Breast epithelium (tissue), 4 donors: ENCODE data around the gene LMX1A. TPM values are rescaled to one million over a fixed set of nuclear protein-coding genes. Genes with fewer than 3 reads are reported as not detected.

Experiments
- DNase-seq, 2 donors: peaks; one replicate each; pipeline ENCODE4 v3.0.0-alpha.2; 2019; ENCODE audit warnings: low spot score in 2 of 2
- H3K27ac ChIP-seq, 2 donors: fragments of 200-600 bp; sonication (generic) in 1 of 2; one replicate each; pipeline ENCODE4 v1.5.1; 2016 to 2019; ENCODE audit warnings: mild to moderate bottlenecking in 1 of 2
- H3K27me3 ChIP-seq, 2 donors: fragments of 200-600 bp; sonication (generic) in 1 of 2; one replicate each; pipeline versions ENCODE4 v1.5.1 to v1.6.0; 2017 to 2019; ENCODE audit warnings: control low read depth in 1 of 2, mild to moderate bottlenecking in 1 of 2
- H3K36me3 ChIP-seq: fragments of 200-600 bp; one replicate; pipeline ENCODE4 v1.5.1; 2019
- H3K4me1 ChIP-seq, 2 donors: fragments of 200-600 bp; sonication (generic); one replicate each; pipeline ENCODE4 v1.5.1; 2016 to 2019; ENCODE audit warnings: control low read depth in 1 of 2
- H3K4me3 ChIP-seq, 3 donors: fragments of 200-600 bp; sonication (generic); 1 replicate in 2 of 3; 2 replicates in 1 of 3; pipeline ENCODE4 v1.5.1; 2016 to 2019; ENCODE audit warnings: mild to moderate bottlenecking in 3 of 3, moderate library complexity in 2 of 3
- H3K9me3 ChIP-seq, 2 donors: fragments of 200-600 bp; sonication (generic) in 1 of 2; one replicate each; pipeline ENCODE4 v1.5.1; 2016 to 2019; ENCODE audit warnings: control low read depth in 1 of 2
- CTCF ChIP-seq, 3 donors: fragments of 450-650 bp; IDR thresholded peaks; one replicate each; pipeline ENCODE4 v1.5.1; 2016 to 2017; ENCODE audit warnings: antibody characterized with exemption in 3 of 3, mild to moderate bottlenecking in 3 of 3, moderate library complexity in 3 of 3
- POLR2A ChIP-seq: fragments of 450-650 bp; IDR thresholded peaks from one replicate; pipeline ENCODE4 v1.6.1; 2016; ENCODE audit warnings: antibody characterized with exemption, mild to moderate bottlenecking, moderate library complexity
- POLR2AphosphoS5 ChIP-seq, 3 donors: sonication (generic); formaldehyde crosslinking; IDR thresholded peaks; one replicate each; pipeline ENCODE4 v1.6.1; 2017; ENCODE audit warnings: antibody characterized with exemption in 3 of 3
- intact Hi-C: fragments of 100-400 bp; cut with DNase I; formaldehyde crosslinking; loops from one replicate; pipeline ENCODE4 v1.15.1; 2023; ENCODE audit warnings: low total_unique reads
- total RNA-seq, 3 donors: library from RNA; depleted of rRNA; stranded (reverse); fragments of >200 nt; gene quantifications; one replicate each; pipeline ENCODE4 v1.1.0, GENCODE V29; 2016

LMX1A gene
- total RNA-seq, 3 donors from 2014 or later, result 1.3 TPM; not detected in 2

- Histone ChIP-seq H3K4me1 (peaks cover 3 to 6% of the 10 kb centered on the region in 2 donors), H3K4me3 (peak overlapping the region; percentile 32 to 72 (median 53))
Observed at GRCh38 chr1:165376811-165377311, 20.3 kb upstream of the LMX1A start.

GRCh38 chr1:165376041-165376810, 19.7 kb upstream of the LMX1A start:
- peak; percentile 76 to 86 for DNase-seq
- no peaks in the 10 kb centered on the region for H3K9me3 ChIP-seq
- H3K4me1 ChIP-seq, result peaks cover 3 to 6% of the 10 kb centered on the region in 2 donors
- TF ChIP-seq POLR2A, result no peak
- peak; percentile 19 to 46 (median 29) for TF ChIP-seq POLR2AphosphoS5 (IDR thresholded peaks at IDR 0.05)
- peak overlapping the region; percentile 32 to 72 (median 53) for H3K4me3 ChIP-seq
- no peaks in the 10 kb centered on the region for H3K36me3 ChIP-seq
- no peaks in the 10 kb centered on the region for H3K27me3 ChIP-seq
- H3K27ac ChIP-seq, result peak overlapping the region; percentile 91 to 95
- intact Hi-C loops, result no loop called here

More at GRCh38 chr1:165376811-165377311, 20.3 kb upstream of the LMX1A start:
- DNase-seq, result no peak
- no peaks in the 10 kb centered on the region for H3K36me3 ChIP-seq
- TF ChIP-seq CTCF (IDR thresholded peaks at IDR 0.05), result no peak
- TF ChIP-seq POLR2AphosphoS5 (IDR thresholded peaks at IDR 0.05), result no peak
- TF ChIP-seq POLR2A, result no peak
- no peaks in the 10 kb centered on the region for H3K9me3 ChIP-seq
- intact Hi-C loops, result no loop called here
- H3K27me3 ChIP-seq, result no peaks in the 10 kb centered on the region
- peak overlapping the region; percentile 91 to 95 for H3K27ac ChIP-seq

DNA sequence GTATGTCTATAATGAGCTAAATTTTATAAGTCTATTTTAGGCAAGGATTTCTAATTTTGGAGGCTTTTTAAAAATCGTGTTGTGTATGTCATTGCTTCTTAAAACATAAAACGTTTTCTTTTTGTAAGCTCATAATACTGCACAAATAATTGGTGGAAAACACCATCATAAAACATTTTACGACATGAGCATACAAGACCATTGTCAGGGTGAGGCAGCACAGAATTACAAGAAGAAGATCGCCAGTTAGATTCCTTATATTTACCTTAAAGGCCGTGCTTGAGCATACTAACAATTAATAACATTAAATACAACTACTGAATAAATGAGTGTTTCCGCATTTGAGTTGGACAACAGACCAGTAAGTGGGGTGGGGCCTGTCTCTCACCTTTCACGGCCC, 19.1 kb upstream of the LMX1A start:
- no peak for DNase-seq
- H3K27me3 ChIP-seq, result no peaks in the 10 kb centered on the region
- H3K4me1 ChIP-seq, result peaks cover 3 to 6% of the 10 kb centered on the region in 2 donors
- no peaks in the 10 kb centered on the region for H3K9me3 ChIP-seq
- intact Hi-C loops, result no loop called here
- TF ChIP-seq POLR2AphosphoS5 (IDR thresholded peaks at IDR 0.05) (no peak), CTCF (IDR thresholded peaks at IDR 0.05) (no peak)
- H3K36me3 ChIP-seq, result no peaks in the 10 kb centered on the region
- H3K27ac ChIP-seq, result peak overlapping the region; percentile 91 to 95
- peak overlapping the region; percentile 32 to 72 (median 53) for H3K4me3 ChIP-seq

GRCh38 chr1:165371588-165372225, 15.2 kb upstream of the LMX1A start:
- Histone ChIP-seq H3K4me1 (peaks cover 3 to 6% of the 10 kb centered on the region in 2 donors), H3K27ac (no peak overlapping the region), H3K4me3 (no peak overlapping the region), H3K9me3 (no peaks in the 10 kb centered on the region), H3K36me3 (no peaks in the 10 kb centered on the region), H3K27me3 (peaks cover 0 to 4% of the 10 kb centered on the region in 2 donors)
- intact Hi-C loops, result no loop called here
- TF ChIP-seq POLR2A (no peak), POLR2AphosphoS5 (IDR thresholded peaks at IDR 0.05) (no peak), CTCF (IDR thresholded peaks at IDR 0.05) (no peak)
- no peak for DNase-seq

GRCh38 chr1:165369255-165369848, 12.8 kb upstream of the LMX1A start:
- DNase-seq, result no peak
- H3K4me1 ChIP-seq, result no peaks in the 10 kb centered on the region
- H3K4me3 ChIP-seq, result no peak overlapping the region
- H3K27me3 ChIP-seq, result peaks cover 0 to 4% of the 10 kb centered on the region in 2 donors
- TF ChIP-seq POLR2AphosphoS5 (IDR thresholded peaks at IDR 0.05) (no peak), CTCF (IDR thresholded peaks at IDR 0.05) (peak; percentile 61 to 72 (median 70))
- H3K27ac ChIP-seq, result no peak overlapping the region
- no peaks in the 10 kb centered on the region for H3K9me3 ChIP-seq
- intact Hi-C loops, result no loop called here
- no peaks in the 10 kb centered on the region for H3K36me3 ChIP-seq
